Large intestine (tissue), 3 donors: ENCODE measurements around the gene MSLN. TPM values are rescaled to one million over a fixed set of nuclear protein-coding genes. Genes with fewer than 3 reads are reported as not detected.

ENCODE experiments used
- DNase-seq, 2 donors: peaks; one replicate each; pipeline versions ENCODE4 v3.0.0 to v3.0.0-alpha.2; 2013
- H3K27ac ChIP-seq: one replicate; pipeline ENCODE4 v1.5.1; 2013; ENCODE audit warnings: low read length
- H3K27me3 ChIP-seq: 2 replicates; pipeline ENCODE4 v1.6.1; 2013; ENCODE audit warnings: low read length; ENCODE audit not compliant: control insufficient read depth, insufficient read depth
- H3K36me3 ChIP-seq: 2 replicates; pipeline ENCODE4 v1.6.1; 2013; ENCODE audit warnings: low read length; ENCODE audit not compliant: control insufficient read depth, insufficient read depth
- H3K4me1 ChIP-seq: one replicate; pipeline ENCODE4 v1.6.1; 2013; ENCODE audit warnings: low read length; ENCODE audit not compliant: control insufficient read depth, insufficient read depth
- H3K4me3 ChIP-seq: one replicate; pipeline ENCODE4 v1.5.1; 2013; ENCODE audit warnings: low read length
- H3K9me3 ChIP-seq: one replicate; pipeline ENCODE4 v1.6.1; 2013; ENCODE audit warnings: mild to moderate bottlenecking, low read depth, low read length, moderate library complexity; ENCODE audit not compliant: control insufficient read depth
- WGBS: methylation state at CpG from one replicate; pipeline ENCODE4 v1.1.5; 2013; ENCODE audit warnings: low lambda C conversion rate; ENCODE audit not compliant: insufficient coverage; 5-methylcytosine and 5-hydroxymethylcytosine counted together
- polyA plus RNA-seq: library from polyadenylated mRNA; unstranded; fragments of 120-200 nt; gene quantifications from one replicate; pipeline ENCODE4 v1.2.1, GENCODE V29; 2013

The MSLN gene
- polyA plus RNA-seq, 1 donor, result 62.0 TPM

DNA sequence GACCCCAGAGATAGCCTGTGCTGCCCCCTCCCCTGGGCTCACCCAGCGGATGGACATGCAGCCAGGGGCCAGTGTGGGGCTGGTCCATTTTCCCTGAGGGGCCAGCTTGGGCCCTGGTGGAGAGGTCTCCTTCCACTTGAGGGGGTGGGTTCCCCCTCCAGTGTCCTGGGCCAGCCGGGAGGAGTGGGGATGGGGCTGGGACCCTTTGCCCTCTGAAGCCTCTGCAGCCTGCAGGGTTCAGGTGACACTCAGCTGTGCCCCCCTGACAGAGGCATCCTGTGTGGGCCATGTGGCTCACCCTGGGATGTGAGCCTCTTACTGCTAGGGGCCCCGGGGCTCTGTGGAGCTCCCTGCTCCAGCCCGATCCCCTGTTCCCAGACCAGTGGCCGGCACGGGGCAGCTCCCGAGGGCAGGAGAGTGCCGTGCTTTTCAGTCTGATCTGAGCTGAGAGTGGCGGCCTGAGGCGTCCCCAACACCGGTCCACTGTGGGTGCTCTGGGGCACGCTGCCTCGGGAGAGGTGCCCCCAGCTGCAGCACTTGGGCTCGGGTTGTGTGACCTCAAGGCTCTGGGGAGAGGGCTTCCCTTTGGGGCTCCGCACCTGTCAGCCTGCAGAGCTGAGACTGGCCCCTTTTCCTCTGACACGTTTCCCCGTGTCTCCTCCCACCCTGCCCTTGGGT is 40.4 kb downstream of the MSLN start:
- no CpG with 5 or more reads among the region's 17 CpGs for WGBS
- Histone ChIP-seq H3K27me3 (peaks cover 63% of the 10 kb centered on the region), H3K36me3 (no peaks in the 10 kb centered on the region), H3K4me3 (no peak overlapping the region), H3K27ac (no peak overlapping the region), H3K9me3 (peaks cover 5% of the 10 kb centered on the region), H3K4me1 (no peaks in the 10 kb centered on the region)
- DNase-seq, result no peak

DNA sequence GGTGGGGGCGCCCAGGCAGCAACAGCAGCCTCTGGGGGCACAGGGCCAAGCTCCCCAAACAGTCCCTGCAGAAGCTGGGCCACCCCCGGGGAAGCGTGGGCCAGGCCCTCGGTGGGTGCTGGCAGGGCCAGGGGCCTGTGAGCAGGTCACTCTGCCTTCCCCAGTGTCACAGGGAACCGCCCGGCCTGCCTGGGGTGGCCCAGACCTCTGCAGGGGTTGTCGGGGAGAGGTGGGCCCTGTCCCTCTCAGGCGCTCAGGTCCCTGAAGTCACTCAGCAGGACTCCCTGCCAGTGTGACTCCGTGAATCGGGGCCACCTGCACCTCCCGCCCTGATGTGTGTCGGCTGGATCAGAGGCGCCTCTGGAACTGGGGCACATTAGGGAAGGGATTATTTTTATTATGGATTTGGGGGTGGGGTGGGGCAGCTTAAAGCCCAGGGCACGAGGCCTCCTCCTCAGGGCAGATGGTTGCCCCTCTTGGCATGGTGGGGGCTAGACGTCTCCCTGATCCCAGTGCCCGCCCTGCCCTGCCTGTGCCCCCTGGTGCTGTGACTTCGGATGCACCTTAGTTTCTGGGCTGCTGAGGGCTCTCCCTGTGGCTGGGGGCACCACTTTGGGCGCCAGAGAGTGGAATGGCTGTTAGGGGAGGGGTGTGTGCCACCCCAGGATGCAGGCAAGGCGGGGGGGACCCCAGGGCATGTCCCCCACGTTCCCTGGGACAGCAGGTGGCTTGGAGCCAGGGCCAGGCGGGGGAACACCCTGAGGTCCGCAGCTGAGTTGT is 41.2 kb downstream of the MSLN start:
- WGBS, result no CpG with 5 or more reads among the region's 22 CpGs
- peaks cover 63% of the 10 kb centered on the region for H3K27me3 ChIP-seq
- DNase-seq, result no peak
- peaks cover 2% of the 10 kb centered on the region for H3K9me3 ChIP-seq
- H3K4me3 ChIP-seq, result no peak overlapping the region
- no peaks in the 10 kb centered on the region for H3K36me3 ChIP-seq
- no peaks in the 10 kb centered on the region for H3K4me1 ChIP-seq
- no peak overlapping the region for H3K27ac ChIP-seq

DNA sequence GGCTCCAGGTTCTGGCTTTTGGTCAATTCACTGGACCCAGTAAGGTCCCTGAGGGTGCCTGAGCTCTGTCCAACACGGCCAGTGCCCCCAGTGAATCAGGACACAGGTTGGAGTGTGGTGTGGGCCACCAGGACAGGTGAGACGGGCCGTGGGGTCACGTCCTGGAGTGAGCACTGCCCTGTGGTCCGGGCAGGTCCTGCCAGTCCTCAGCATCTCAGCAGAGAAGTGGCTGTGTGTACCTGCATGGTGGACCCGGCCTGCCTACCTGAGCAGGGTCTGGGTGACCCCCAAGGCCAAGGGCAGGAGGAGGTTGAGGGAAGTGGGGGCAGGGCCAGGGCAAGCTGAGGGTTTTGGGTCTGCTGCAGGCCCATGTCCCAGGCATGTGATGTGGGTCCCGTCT is 41.9 kb downstream of the MSLN start:
- Histone ChIP-seq H3K4me1 (no peaks in the 10 kb centered on the region), H3K36me3 (no peaks in the 10 kb centered on the region), H3K4me3 (no peak overlapping the region), H3K27me3 (peaks cover 63% of the 10 kb centered on the region), H3K27ac (no peak overlapping the region), H3K9me3 (peaks cover 2% of the 10 kb centered on the region)
- no CpG with 5 or more reads among the region's 7 CpGs for WGBS
- no peak for DNase-seq

DNA sequence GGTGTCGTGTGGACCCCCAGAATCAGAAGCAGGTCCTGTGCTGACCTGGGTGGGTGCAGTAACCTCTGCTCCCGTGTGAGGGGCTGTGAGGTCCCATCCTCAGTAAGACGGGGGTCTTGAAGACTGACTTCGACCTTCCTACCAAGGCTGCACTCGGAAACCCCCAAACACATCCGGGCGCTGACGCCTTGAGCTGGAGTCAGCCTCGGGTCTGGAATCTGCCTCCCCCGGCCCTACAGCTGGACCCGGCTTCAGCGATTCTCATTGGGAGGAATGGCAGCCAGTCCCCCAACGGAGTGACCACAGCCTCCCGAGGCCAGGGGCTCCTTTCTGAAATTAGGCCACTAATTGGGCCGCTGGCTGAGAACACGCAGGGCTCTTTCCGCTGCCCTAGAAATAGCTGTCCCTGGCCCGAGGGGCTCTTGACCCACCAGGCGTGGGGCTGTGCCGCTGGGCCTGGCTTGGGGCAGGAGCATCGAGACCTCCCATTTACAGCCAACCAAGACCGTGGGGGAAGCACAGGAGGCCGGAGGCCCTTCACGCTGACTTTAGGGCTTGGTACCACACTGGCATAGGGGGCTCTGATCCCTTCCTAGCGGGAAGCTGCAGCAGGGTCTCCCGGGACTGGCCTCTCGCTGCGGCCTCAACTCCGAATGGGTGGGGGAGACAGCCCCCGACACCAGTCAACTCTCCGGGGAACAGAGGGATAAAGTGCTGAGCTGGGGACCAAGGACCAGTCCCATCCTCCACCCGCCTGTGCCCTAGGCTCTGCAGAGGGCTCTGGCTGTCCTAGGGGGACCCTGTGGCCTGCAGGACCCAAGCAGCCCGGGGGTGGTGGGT is 42.6 kb downstream of the MSLN start:
- H3K4me3 ChIP-seq, result no peak overlapping the region
- peaks cover 63% of the 10 kb centered on the region for H3K27me3 ChIP-seq
- H3K36me3 ChIP-seq, result no peaks in the 10 kb centered on the region
- H3K9me3 ChIP-seq, result peaks cover 5% of the 10 kb centered on the region
- WGBS, result no CpG with 5 or more reads among the region's 33 CpGs
- DNase-seq, result no peak
- no peak overlapping the region for H3K27ac ChIP-seq
- H3K4me1 ChIP-seq, result peaks cover 2% of the 10 kb centered on the region

DNA sequence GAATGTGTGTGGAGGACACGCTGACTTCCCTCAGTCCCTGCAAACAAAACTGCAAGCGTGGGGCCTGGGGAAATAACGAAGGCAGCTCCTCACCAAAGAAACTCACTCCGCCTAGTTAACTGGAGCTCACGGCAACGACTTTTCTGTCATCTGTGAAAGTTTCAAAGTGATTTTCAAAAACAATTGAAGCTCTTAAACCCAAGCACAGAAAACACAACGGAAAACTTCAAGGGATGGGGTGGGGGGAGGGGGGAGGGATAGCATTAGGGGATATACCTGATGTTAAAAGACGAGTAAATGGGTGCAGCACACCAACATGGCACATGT is 43.2 kb downstream of the MSLN start:
- H3K9me3 ChIP-seq, result peaks cover 5% of the 10 kb centered on the region
- DNase-seq, result no peak
- H3K4me1 ChIP-seq, result peaks cover 2% of the 10 kb centered on the region
- WGBS, result no CpG with 5 or more reads among the region's 8 CpGs
- H3K27ac ChIP-seq, result no peak overlapping the region
- H3K4me3 ChIP-seq, result no peak overlapping the region
- H3K36me3 ChIP-seq, result no peaks in the 10 kb centered on the region
- H3K27me3 ChIP-seq, result peaks cover 62% of the 10 kb centered on the region

DNA sequence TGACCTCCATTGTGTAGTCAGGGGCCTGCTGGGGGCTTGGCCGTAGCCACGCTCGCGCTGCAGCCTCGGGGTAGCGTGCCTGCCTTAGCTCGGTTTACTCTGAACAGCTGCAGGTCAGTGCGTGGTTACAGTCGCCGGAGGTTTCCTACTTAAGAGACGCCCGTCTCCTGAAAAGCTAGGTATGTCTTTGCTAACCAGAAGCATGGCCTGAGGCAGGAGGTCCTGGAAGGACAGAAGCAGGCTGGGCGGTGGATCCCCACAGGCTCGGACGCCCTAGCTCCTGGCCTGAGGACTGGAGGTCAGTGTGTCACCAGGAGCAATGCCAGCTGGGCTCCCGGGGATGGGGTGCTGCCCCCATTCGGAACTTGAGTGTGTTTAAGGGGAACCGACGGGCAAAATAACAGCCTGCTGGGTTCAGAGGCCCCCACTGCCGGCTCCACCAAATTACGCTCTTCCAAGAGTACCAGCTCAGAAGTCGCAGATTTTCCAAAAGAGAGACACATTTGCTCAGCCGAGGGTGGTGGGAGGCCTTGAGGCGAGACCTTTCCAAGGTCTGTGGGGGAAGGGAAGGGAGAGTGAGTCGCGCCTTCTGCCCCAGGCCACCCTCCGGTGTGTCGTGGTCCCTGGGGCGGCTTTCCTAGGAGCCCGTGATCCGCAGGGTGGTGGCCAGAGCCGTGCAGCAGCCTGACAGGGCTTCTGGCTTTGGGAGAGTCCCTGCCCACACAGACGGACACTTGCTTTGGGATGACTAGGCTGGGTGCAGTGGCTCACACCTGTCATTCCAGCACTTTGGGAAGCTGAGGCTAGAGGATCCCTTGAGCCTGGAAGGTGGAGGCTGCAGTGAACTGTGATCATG is 43.9 kb downstream of the MSLN start:
- Histone ChIP-seq H3K27me3 (peaks cover 55% of the 10 kb centered on the region), H3K4me3 (no peak overlapping the region), H3K4me1 (peaks cover 2% of the 10 kb centered on the region), H3K27ac (no peak overlapping the region), H3K9me3 (peaks cover 5% of the 10 kb centered on the region), H3K36me3 (no peaks in the 10 kb centered on the region)
- DNase-seq, result no peak
- WGBS, result 90% methylated on average over 2 of the region's 33 CpGs

DNA sequence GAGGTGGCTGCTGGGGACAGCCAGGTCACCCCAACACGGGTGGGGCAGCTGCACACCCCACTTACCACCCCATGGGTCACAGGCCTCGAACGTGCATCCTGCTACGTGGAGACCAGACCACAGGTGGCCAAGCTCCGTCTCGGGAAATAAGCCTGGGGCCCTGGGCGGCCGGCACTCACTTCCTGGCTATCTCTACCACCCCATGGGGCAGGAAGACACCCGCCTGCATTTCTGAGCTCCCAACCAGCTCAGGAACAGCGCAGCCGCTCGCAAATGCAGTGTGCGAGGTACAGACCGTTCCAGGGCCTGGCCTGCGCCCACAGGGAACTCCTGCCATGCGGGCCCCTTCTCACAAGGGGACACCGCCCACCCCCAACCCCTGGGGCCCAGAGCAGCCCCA is 44.9 kb downstream of the MSLN start:
- no peak for DNase-seq
- Histone ChIP-seq H3K9me3 (peaks cover 5% of the 10 kb centered on the region), H3K36me3 (no peaks in the 10 kb centered on the region), H3K4me1 (peaks cover 2% of the 10 kb centered on the region), H3K4me3 (no peak overlapping the region), H3K27me3 (peaks cover 45% of the 10 kb centered on the region), H3K27ac (no peak overlapping the region)
- WGBS, result no CpG with 5 or more reads among the region's 17 CpGs

DNA sequence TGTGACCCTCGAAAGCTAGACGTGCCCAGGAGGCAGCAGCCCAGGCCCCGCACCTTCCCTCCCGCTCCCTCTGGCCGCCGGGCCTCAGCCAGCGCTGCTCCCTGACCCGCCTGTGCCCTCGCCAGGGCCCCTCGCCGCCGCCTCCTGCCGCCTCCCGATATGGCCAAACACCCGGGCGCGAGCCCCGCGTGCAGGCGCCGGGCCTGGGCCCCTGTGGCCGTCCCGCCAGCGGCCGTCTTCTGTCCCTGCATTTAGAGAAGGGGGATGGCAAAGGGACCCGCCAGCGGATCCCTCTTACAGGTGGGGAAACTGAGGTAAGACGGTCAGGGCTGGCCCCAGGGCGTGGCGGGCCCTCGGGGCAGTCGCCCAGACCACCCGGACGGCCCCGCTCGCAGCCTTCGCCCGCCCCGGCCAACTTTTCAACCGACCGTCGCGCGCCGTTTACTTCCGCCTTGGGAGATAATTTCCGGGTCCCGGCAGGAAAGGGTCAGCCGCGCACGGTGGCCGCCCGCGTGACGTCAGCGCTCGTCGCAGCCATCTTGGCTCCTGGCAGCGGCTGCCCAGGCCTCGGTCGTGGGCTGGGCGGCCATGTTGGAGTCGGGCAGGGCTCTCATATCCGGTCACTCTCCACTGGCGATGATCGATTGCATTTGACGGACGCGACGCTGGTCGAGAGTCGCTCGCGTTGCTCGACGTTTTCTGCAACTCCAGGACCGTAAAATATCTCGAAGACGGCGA is 47.0 kb downstream of the MSLN start:
- H3K4me1 ChIP-seq, result peaks cover 2% of the 10 kb centered on the region

DNA sequence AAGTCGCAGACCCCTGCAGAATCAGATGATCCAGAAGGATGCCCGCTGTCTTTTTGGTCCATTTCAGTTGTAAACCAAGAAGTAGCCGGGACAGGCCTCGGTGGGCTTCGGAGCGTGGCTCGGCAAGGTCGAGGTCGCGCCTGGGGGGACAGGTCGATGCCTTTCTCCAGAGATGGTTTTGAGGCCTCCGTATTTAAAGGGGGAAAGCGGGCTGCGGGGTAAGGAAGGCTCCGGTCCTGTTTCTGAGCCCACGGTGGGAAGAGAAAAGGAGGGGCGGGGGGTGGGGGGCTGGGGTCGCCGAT is 47.5 kb downstream of the MSLN start:
- Histone ChIP-seq H3K4me1 (peaks cover 2% of the 10 kb centered on the region), H3K27me3 (peaks cover 33% of the 10 kb centered on the region), H3K9me3 (peaks cover 11% of the 10 kb centered on the region), H3K4me3 (peak overlapping the region; percentile 73), H3K36me3 (no peaks in the 10 kb centered on the region), H3K27ac (no peak overlapping the region)
- WGBS, result no CpG with 5 or more reads among the region's 19 CpGs
- DNase-seq, result no peak

More for the DNA sequence above, 47.0 kb downstream of the MSLN start:
- H3K36me3 ChIP-seq, result no peaks in the 10 kb centered on the region
- WGBS, result no CpG with 5 or more reads among the region's 80 CpGs
- peak; percentile 92 to 93 for DNase-seq
- peaks cover 9% of the 10 kb centered on the region for H3K9me3 ChIP-seq
- peaks cover 33% of the 10 kb centered on the region for H3K27me3 ChIP-seq
- H3K4me3 ChIP-seq, result peak overlapping the region; percentile 73
- peak overlapping the region; percentile 84 for H3K27ac ChIP-seq
